Endothelial cell of umbilical vein (primary cell): ENCODE measurements around the gene APBA3.

ENCODE experiments used
- CTCF ChIP-seq, 2 donors: IDR thresholded peaks; 1 replicate in 1 of 2; 2 replicates in 1 of 2; pipeline ENCODE4 v1.5.1; 2011; ENCODE audit warnings: low read length in 2 of 2, mild to moderate bottlenecking in 2 of 2, moderate library complexity in 2 of 2, control low read depth in 1 of 2, inconsistent platforms in 1 of 2, low read depth in 1 of 2; ENCODE audit not compliant: insufficient read depth in 1 of 2; ENCODE audit errors: extremely low read depth in 1 of 2
- EZH2 ChIP-seq: IDR thresholded peaks from 2 replicates; pipeline ENCODE4 v1.6.1; 2012; ENCODE audit warnings: borderline replicate concordance, low read depth, mild to moderate bottlenecking, moderate library complexity, low read length, inconsistent platforms; ENCODE audit not compliant: severe bottlenecking
- FOS ChIP-seq: IDR thresholded peaks from 2 replicates; pipeline ENCODE4 v1.6.1; 2011; ENCODE audit warnings: mild to moderate bottlenecking, low read length, moderate library complexity, borderline replicate concordance; ENCODE audit not compliant: insufficient read depth
- GATA2 ChIP-seq: IDR thresholded peaks from 2 replicates; pipeline ENCODE4 v1.7.0; 2011; ENCODE audit warnings: low read depth, mild to moderate bottlenecking, moderate library complexity, mixed read lengths, low read length; ENCODE audit not compliant: insufficient read length, insufficient read depth
- JUN ChIP-seq: IDR thresholded peaks from 2 replicates; pipeline ENCODE4 v1.6.1; 2011; ENCODE audit warnings: borderline replicate concordance, low read depth; ENCODE audit not compliant: insufficient read length, insufficient read depth
- MAX ChIP-seq: IDR thresholded peaks from 2 replicates; pipeline ENCODE4 v1.6.1; 2011; ENCODE audit not compliant: insufficient read depth, insufficient read length
- MYC ChIP-seq: IDR thresholded peaks from one replicate; pipeline ENCODE4 v1.6.1; 2011; ENCODE audit warnings: mild to moderate bottlenecking, low read depth, low read length
- POLR2A ChIP-seq: IDR thresholded peaks from 2 replicates; pipeline ENCODE4 v1.6.1; 2012; ENCODE audit warnings: low read depth, mild to moderate bottlenecking, control low read depth, low read length
- POLR2AphosphoS5 ChIP-seq: IDR thresholded peaks from 2 replicates; pipeline ENCODE4 v1.6.1; 2012; ENCODE audit warnings: low read depth, mild to moderate bottlenecking, control low read depth, low read length, moderate library complexity; ENCODE audit not compliant: insufficient read depth

- no peak for TF ChIP-seq CTCF (IDR thresholded peaks at IDR 0.05; ENCODE audit: extremely low read depth in 1 of 2, insufficient read depth in 1 of 2, low read depth in 1 of 2, low read length in 2 of 2)
- no peak for TF ChIP-seq POLR2AphosphoS5
- TF ChIP-seq POLR2A, result no peak
- TF ChIP-seq JUN, result no peak
- no peak for TF ChIP-seq MAX
- TF ChIP-seq EZH2, result no peak
- no peak for TF ChIP-seq MYC
- no peak for TF ChIP-seq FOS
- no peak for TF ChIP-seq GATA2
Measured at GRCh38 chr19:3770136-3770999, 8.9 kb upstream of the APBA3 start.
